Effector memory CD8-positive, alpha-beta T cell (primary cell): Measurements from ENCODE around the gene CDH5.

Experiments
- ATAC-seq: fragments of 150-1000 bp; cut with Tn5 transposase; replicated peaks from 2 replicates; pipeline ENCODE4 v1.10.0; 2021; ENCODE audit warnings: mild to moderate bottlenecking, moderate library complexity
- DNase-seq, 3 experiments: peaks; one replicate each; pipeline ENCODE4 v3.0.0; 2021
- H3K27ac Mint-ChIP-seq, 2 donors: one replicate each; pipeline ENCODE4 v1.8.0; 2022; ENCODE audit warnings: mild to moderate bottlenecking in 2 of 2, mixed read lengths in 2 of 2, moderate library complexity in 2 of 2
- H3K27me3 Mint-ChIP-seq, 2 donors: one replicate each; pipeline ENCODE4 v1.8.0; 2022; ENCODE audit warnings: mixed read lengths in 2 of 2
- H3K36me3 Mint-ChIP-seq: one replicate; pipeline ENCODE4 v1.8.0; 2022; ENCODE audit warnings: mild to moderate bottlenecking, moderate library complexity, mixed read lengths; ENCODE audit not compliant: insufficient read depth
- H3K4me1 Mint-ChIP-seq, 2 donors: one replicate each; pipeline ENCODE4 v1.8.0; 2022; ENCODE audit warnings: low read depth in 2 of 2, mixed read lengths in 2 of 2
- H3K4me3 Mint-ChIP-seq, 2 donors: one replicate each; pipeline ENCODE4 v1.8.0; 2022; ENCODE audit warnings: mild to moderate bottlenecking in 2 of 2, mixed read lengths in 2 of 2, moderate library complexity in 2 of 2
- H3K9me3 Mint-ChIP-seq, 2 donors: one replicate each; pipeline ENCODE4 v1.8.0; 2022; ENCODE audit warnings: mixed read lengths in 2 of 2

The CDH5 gene

GRCh38 chr16:66408163-66409048 lies 41.9 kb downstream of the CDH5 start:
- H3K9me3 Mint-ChIP-seq, result no peaks in the 10 kb centered on the region
- H3K36me3 Mint-ChIP-seq, result peaks cover 7% of the 10 kb centered on the region
- peak overlapping the region; percentile 70 to 93 for H3K27ac Mint-ChIP-seq
- H3K4me1 Mint-ChIP-seq, result peaks cover 16 to 20% of the 10 kb centered on the region in 2 donors
- ATAC-seq, result peak; percentile 51
- peak in 1 of 3 experiments; percentile 24 for DNase-seq
- peak overlapping the region; percentile 77 to 87 for H3K4me3 Mint-ChIP-seq
- peaks cover 8 to 29% of the 10 kb centered on the region in 2 donors for H3K27me3 Mint-ChIP-seq

DNA sequence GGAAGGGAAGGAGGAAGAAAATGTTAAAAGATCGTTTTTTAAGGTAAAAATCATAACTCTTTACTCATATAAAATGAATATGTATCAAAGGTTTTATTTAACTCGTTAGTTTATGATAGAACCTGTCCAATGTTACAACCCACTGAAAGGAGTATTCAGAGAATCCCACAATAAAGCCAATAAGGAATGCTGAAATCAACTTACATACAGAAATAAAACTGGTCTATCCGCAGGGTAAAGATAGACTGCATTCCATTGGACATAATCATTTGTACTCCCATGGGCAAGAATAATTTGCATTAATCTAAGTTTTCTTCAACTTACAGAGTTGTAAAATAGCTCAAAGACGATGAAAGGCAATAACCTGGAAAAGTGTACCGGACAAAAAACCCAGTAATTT lies 42.7 kb downstream of the CDH5 start:
- peaks cover 5% of the 10 kb centered on the region for H3K36me3 Mint-ChIP-seq
- peaks cover 8 to 23% of the 10 kb centered on the region in 2 donors for H3K27me3 Mint-ChIP-seq
- peaks cover 16 to 20% of the 10 kb centered on the region in 2 donors for H3K4me1 Mint-ChIP-seq
- peak overlapping the region in 1 of 2 donors; percentile 87 for H3K4me3 Mint-ChIP-seq
- no peaks in the 10 kb centered on the region for H3K9me3 Mint-ChIP-seq
- ATAC-seq, result no peak
- DNase-seq, result no peak
- peak overlapping the region in 1 of 2 donors; percentile 93 for H3K27ac Mint-ChIP-seq

- Mint-ChIP-seq H3K4me3 (no peak overlapping the region), H3K9me3 (no peaks in the 10 kb centered on the region), H3K27me3 (no peaks in the 10 kb centered on the region), H3K27ac (no peak overlapping the region), H3K4me1 (peaks cover 13 to 17% of the 10 kb centered on the region in 2 donors), H3K36me3 (peaks cover 4% of the 10 kb centered on the region)
- ATAC-seq, result no peak
- DNase-seq, result no peak
Observed at GRCh38 chr16:66412182-66412581, 45.7 kb downstream of the CDH5 start.

GRCh38 chr16:66414891-66415290 lies 48.4 kb downstream of the CDH5 start:
- peaks cover under 1% of the 10 kb centered on the region for H3K36me3 Mint-ChIP-seq
- no peak overlapping the region for H3K27ac Mint-ChIP-seq
- DNase-seq, result no peak
- no peak for ATAC-seq
- no peak overlapping the region for H3K4me3 Mint-ChIP-seq
- H3K27me3 Mint-ChIP-seq, result peaks cover 3 to 10% of the 10 kb centered on the region in 2 donors
- H3K9me3 Mint-ChIP-seq, result no peaks in the 10 kb centered on the region
- H3K4me1 Mint-ChIP-seq, result peaks cover under 1% of the 10 kb centered on the region in 2 donors

GRCh38 chr16:66416136-66416535 lies 49.6 kb downstream of the CDH5 start:
- Mint-ChIP-seq H3K9me3 (no peaks in the 10 kb centered on the region), H3K27me3 (peaks cover 10 to 11% of the 10 kb centered on the region in 2 donors), H3K4me1 (no peaks in the 10 kb centered on the region), H3K4me3 (no peak overlapping the region), H3K36me3 (no peaks in the 10 kb centered on the region), H3K27ac (peak overlapping the region; percentile 22 to 31)
- ATAC-seq (no peak), DNase-seq (no peak)

- no peaks in the 10 kb centered on the region for H3K4me1 Mint-ChIP-seq
- peaks cover 11 to 20% of the 10 kb centered on the region in 2 donors for H3K27me3 Mint-ChIP-seq
- no peaks in the 10 kb centered on the region for H3K9me3 Mint-ChIP-seq
- no peaks in the 10 kb centered on the region for H3K36me3 Mint-ChIP-seq
- H3K27ac Mint-ChIP-seq, result no peak overlapping the region
- no peak overlapping the region for H3K4me3 Mint-ChIP-seq
- no peak for ATAC-seq
- DNase-seq, result no peak
Observed at GRCh38 chr16:66416939-66417700, 50.6 kb downstream of the CDH5 start.

- Mint-ChIP-seq H3K27ac (no peak overlapping the region), H3K27me3 (peaks cover 18 to 31% of the 10 kb centered on the region in 2 donors), H3K4me3 (no peak overlapping the region), H3K4me1 (no peaks in the 10 kb centered on the region), H3K36me3 (no peaks in the 10 kb centered on the region), H3K9me3 (no peaks in the 10 kb centered on the region)
- no peak for ATAC-seq
- no peak for DNase-seq
Observed at GRCh38 chr16:66418165-66418962, 51.9 kb downstream of the CDH5 start.

GRCh38 chr16:66419527-66419926 lies 53.0 kb downstream of the CDH5 start:
- Mint-ChIP-seq H3K27me3 (peaks cover 27 to 43% of the 10 kb centered on the region in 2 donors), H3K9me3 (no peaks in the 10 kb centered on the region), H3K27ac (no peak overlapping the region), H3K4me1 (no peaks in the 10 kb centered on the region), H3K4me3 (no peak overlapping the region), H3K36me3 (no peaks in the 10 kb centered on the region)
- no peak for DNase-seq
- ATAC-seq, result no peak

DNA sequence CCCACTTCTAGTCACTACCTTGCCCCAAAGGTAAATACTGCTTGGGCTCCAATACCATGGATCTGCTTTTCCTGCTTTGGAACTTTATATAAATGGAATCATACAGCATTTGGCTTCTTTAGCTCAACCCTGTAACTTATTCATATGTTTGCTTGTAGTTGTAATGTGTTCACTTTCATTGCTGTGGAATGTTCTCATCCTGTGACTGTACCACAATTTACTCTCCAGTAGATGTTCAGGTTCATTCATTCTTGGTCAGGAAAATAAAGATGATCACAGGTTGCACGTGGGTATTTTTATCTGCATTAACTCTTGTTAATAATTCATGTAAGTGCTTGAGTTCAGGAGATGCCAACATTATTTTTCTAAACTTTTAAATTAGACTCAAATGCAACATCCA lies 53.9 kb downstream of the CDH5 start:
- Mint-ChIP-seq H3K9me3 (no peaks in the 10 kb centered on the region), H3K36me3 (no peaks in the 10 kb centered on the region), H3K4me1 (no peaks in the 10 kb centered on the region), H3K27me3 (peaks cover 36 to 51% of the 10 kb centered on the region in 2 donors), H3K27ac (no peak overlapping the region), H3K4me3 (no peak overlapping the region)
- DNase-seq, result no peak
- no peak for ATAC-seq

DNA sequence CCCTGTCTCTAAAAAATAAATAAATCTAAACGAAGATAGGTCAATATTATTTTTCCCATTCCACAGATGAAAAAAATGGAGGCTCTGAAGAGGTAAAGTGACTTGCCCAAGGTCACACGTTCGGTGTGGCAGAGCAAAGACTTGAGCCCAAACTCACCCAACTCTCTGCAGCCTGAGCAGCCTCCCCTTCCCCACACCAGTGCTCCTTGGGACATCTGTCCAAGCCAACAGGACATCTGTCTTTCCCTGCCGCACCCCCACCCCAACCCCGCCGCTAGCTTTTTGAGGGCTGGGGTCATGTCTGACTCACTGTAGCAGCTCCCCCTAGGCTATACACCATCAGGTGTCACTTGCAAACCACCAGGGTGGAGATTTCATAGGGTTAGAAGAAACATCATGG lies 55.4 kb downstream of the CDH5 start:
- H3K4me3 Mint-ChIP-seq, result no peak overlapping the region
- DNase-seq, result no peak
- no peak overlapping the region for H3K27ac Mint-ChIP-seq
- H3K36me3 Mint-ChIP-seq, result no peaks in the 10 kb centered on the region
- peaks cover 0 to 6% of the 10 kb centered on the region in 2 donors for H3K4me1 Mint-ChIP-seq
- peaks cover 48 to 66% of the 10 kb centered on the region in 2 donors for H3K27me3 Mint-ChIP-seq
- ATAC-seq, result no peak
- H3K9me3 Mint-ChIP-seq, result no peaks in the 10 kb centered on the region

- DNase-seq (no peak), ATAC-seq (no peak)
- Mint-ChIP-seq H3K27ac (no peak overlapping the region), H3K27me3 (peaks cover 48 to 67% of the 10 kb centered on the region in 2 donors), H3K4me3 (no peak overlapping the region), H3K4me1 (peaks cover 0 to 6% of the 10 kb centered on the region in 2 donors), H3K9me3 (no peaks in the 10 kb centered on the region), H3K36me3 (no peaks in the 10 kb centered on the region)
Observed at GRCh38 chr16:66422366-66422765, 55.9 kb downstream of the CDH5 start.

- Mint-ChIP-seq H3K4me1 (peaks cover 0 to 6% of the 10 kb centered on the region in 2 donors), H3K27ac (no peak overlapping the region), H3K9me3 (no peaks in the 10 kb centered on the region), H3K4me3 (no peak overlapping the region), H3K27me3 (peaks cover 49 to 69% of the 10 kb centered on the region in 2 donors), H3K36me3 (no peaks in the 10 kb centered on the region)
- ATAC-seq, result no peak
- DNase-seq, result no peak
Observed at GRCh38 chr16:66423177-66423576, 56.7 kb downstream of the CDH5 start.

- H3K27me3 Mint-ChIP-seq, result peaks cover 56 to 81% of the 10 kb centered on the region in 2 donors
- H3K36me3 Mint-ChIP-seq, result no peaks in the 10 kb centered on the region
- no peak for ATAC-seq
- no peaks in the 10 kb centered on the region for H3K9me3 Mint-ChIP-seq
- H3K4me1 Mint-ChIP-seq, result peaks cover 0 to 6% of the 10 kb centered on the region in 2 donors
- no peak overlapping the region for H3K4me3 Mint-ChIP-seq
- H3K27ac Mint-ChIP-seq, result no peak overlapping the region
- no peak for DNase-seq
Observed at GRCh38 chr16:66425651-66426050, 59.2 kb downstream of the CDH5 start.
